NK-92 treated with Interleukin-12 subunit alpha and Interleukin-12 subunit beta, amount 100 ng/mL, for 24 hours (cell line): ENCODE data around the gene GGACT.
"Not testable (repeated sequence)": the region's sequence is repeated elsewhere in the genome, so short reads cannot be mapped to it uniquely, and the experiment has no call there.

Experiments used
- DNase-seq: peaks from one replicate; lab custom pipeline; 2025; lab: John Stamatoyannopoulos, UW

GGACT gene

GRCh38 chr13:100529666-100530377, 58.8 kb downstream of the GGACT start:
- no peak for DNase-seq

GRCh38 chr13:100528820-100529219, 59.8 kb downstream of the GGACT start:
- DNase-seq: no peak

- no peak for DNase-seq
Observed at GRCh38 chr13:100528353-100528752, 60.2 kb downstream of the GGACT start.

GRCh38 chr13:100527644-100528043, 60.9 kb downstream of the GGACT start:
- no peak for DNase-seq

GRCh38 chr13:100526318-100527000, 62.1 kb downstream of the GGACT start:
- no peak for DNase-seq

GRCh38 chr13:100525453-100526317, 62.9 kb downstream of the GGACT start:
- no peak for DNase-seq

- DNase-seq: not testable (repeated sequence)
Observed at GRCh38 chr13:100524688-100525087, 63.9 kb downstream of the GGACT start.

GRCh38 chr13:100523981-100524386, 64.6 kb downstream of the GGACT start:
- no peak for DNase-seq

- no peak for DNase-seq
Observed at GRCh38 chr13:100523411-100523810, 65.2 kb downstream of the GGACT start.

GRCh38 chr13:100522618-100523309, 65.8 kb downstream of the GGACT start:
- no peak for DNase-seq

GRCh38 chr13:100521851-100522617, 66.6 kb downstream of the GGACT start:
- DNase-seq: no peak

- DNase-seq: no peak
Observed at GRCh38 chr13:100520936-100521850, 67.4 kb downstream of the GGACT start.

GRCh38 chr13:100519626-100520025, 69.0 kb downstream of the GGACT start:
- DNase-seq: no peak

GRCh38 chr13:100518394-100519062, 70.1 kb downstream of the GGACT start:
- DNase-seq: no peak

- no peak for DNase-seq
Observed at GRCh38 chr13:100517728-100518127, 70.9 kb downstream of the GGACT start.

GRCh38 chr13:100517135-100517534, 71.5 kb downstream of the GGACT start:
- DNase-seq: no peak

GRCh38 chr13:100515410-100515800, 73.2 kb downstream of the GGACT start:
- no peak for DNase-seq

- peak; percentile 37 for DNase-seq
Observed at GRCh38 chr13:100514788-100515409, 73.7 kb downstream of the GGACT start.

- no peak for DNase-seq
Observed at GRCh38 chr13:100513987-100514670, 74.5 kb downstream of the GGACT start.
